HepG2 (cell line): ENCODE results near the gene CSF3R. TPM values are rescaled to one million over a fixed set of nuclear protein-coding genes. Genes with fewer than 3 reads are reported as not detected.

ENCODE experiments used
- ARID3A ChIP-seq: IDR thresholded peaks from 2 replicates; pipeline ENCODE4 v1.6.1; 2012; ENCODE audit warnings: low read depth, low read length, improper control_type of control experiment
- HINFP ChIP-seq: sonication (generic); formaldehyde crosslinking; IDR thresholded peaks from 2 replicates; pipeline ENCODE4 v1.4.0; 2020; ENCODE audit warnings: low read depth, mild to moderate bottlenecking, missing genetic modification reagents
- KMT2B ChIP-seq: IDR thresholded peaks from 2 replicates; pipeline ENCODE4 v1.6.1; 2016; ENCODE audit warnings: missing genetic modification reagents, missing compliant biosample characterization
- MXD4 ChIP-seq: IDR thresholded peaks from 2 replicates; pipeline ENCODE4 v1.6.1; 2016; ENCODE audit warnings: mild to moderate bottlenecking, missing biosample characterization, missing genetic modification reagents
- RARA ChIP-seq: IDR thresholded peaks from 2 replicates; pipeline ENCODE4 v1.6.1; 2016; ENCODE audit warnings: missing genetic modification reagents, missing compliant biosample characterization
- SPEN ChIP-seq: sonication (generic); formaldehyde crosslinking; IDR thresholded peaks from 2 replicates; pipeline ENCODE4 v1.5.1; 2020; ENCODE audit warnings: low read depth, mild to moderate bottlenecking, missing genetic modification reagents
- STAT6 ChIP-seq: sonication (generic); formaldehyde crosslinking; IDR thresholded peaks from 2 replicates; pipeline ENCODE4 v1.4.0; 2020; ENCODE audit warnings: missing genetic modification reagents, mild to moderate bottlenecking, borderline replicate concordance
- TEAD3 ChIP-seq: optimal IDR thresholded peaks from 2 replicates; pipeline ENCODE3; 2016; ENCODE audit warnings: borderline replicate concordance
- ZBTB40 ChIP-seq, 2 experiments: fragments of 450-650 bp in 1 of 2; sonication (generic) in 1 of 2; formaldehyde crosslinking in 1 of 2; IDR thresholded peaks; 2 replicates each; pipeline versions ENCODE4 v1.6.1 to v1.8.0; 2016 to 2022; ENCODE audit warnings: antibody characterized with exemption in 1 of 2, mild to moderate bottlenecking in 1 of 2, missing genetic modification reagents in 1 of 2
- ZNF296 ChIP-seq: sonication (generic); formaldehyde crosslinking; conservative IDR thresholded peaks from 2 replicates; pipeline ENCODE4 v1.5.0; 2020; ENCODE audit warnings: mild to moderate bottlenecking, missing genetic modification reagents
- ZNF768 ChIP-seq: sonication (generic); formaldehyde crosslinking; IDR thresholded peaks from 2 replicates; pipeline ENCODE4 v1.4.0; 2020; ENCODE audit warnings: missing genetic modification reagents
- ZNF850 ChIP-seq: sonication (generic); formaldehyde crosslinking; conservative IDR thresholded peaks from 2 replicates; pipeline ENCODE4 v1.9.0; 2021; ENCODE audit warnings: mild to moderate bottlenecking, missing genetic modification reagents
- polyA plus RNA-seq, 8 experiments: library from polyadenylated mRNA; depleted of rRNA in 3 of 8; stranded (reverse) in 7 of 8; unstranded in 1 of 8; fragments of >200 nt; fragmentation: Illumina TruSeq in 4 of 8; extraction: Trizol in 4 of 8; gene quantifications; 2 replicates each; pipeline versions ENCODE4 v1.2.1 to v1.2.3, GENCODE V29; 2011 to 2016; ENCODE audit warnings: low read depth in 4 of 8, missing spikeins in 1 of 8, mixed read lengths in 1 of 8; ENCODE audit not compliant: insufficient read depth in 1 of 8
- total RNA-seq, 5 experiments: library from RNA; depleted of rRNA; stranded (reverse); fragments of >200 nt; fragmentation: Illumina TruSeq; extraction: Trizol; gene quantifications; 2 replicates each; pipeline ENCODE4 v1.2.3, GENCODE V29; 2016; ENCODE audit warnings: low read depth in 1 of 5

The CSF3R gene
- total and polyA plus RNA-seq, 2 of the 13 experiments (the other 11 are each of a cell fraction or from before 2014, with no cell fraction given): 11.9 to 28.8 TPM

GRCh38 chr1:36486439-36487335 lies 4.0 kb upstream of the CSF3R start (continued):
- no peak for TF ChIP-seq ZNF850
- TF ChIP-seq ZBTB40 (IDR thresholded peaks at IDR 0.05): no peak
- peak; percentile 74; the same call in 1 of the 2 replicates for TF ChIP-seq ZBTB40 (CRISPR knock-in tag; IDR thresholded peaks at IDR 0.05)
- TF ChIP-seq ZNF296 (CRISPR knock-in tag): peak; percentile 96
- TF ChIP-seq TEAD3 (CRISPR knock-in tag): peak; percentile 71
- TF ChIP-seq KMT2B (CRISPR knock-in tag): peak; percentile 57
- peak; percentile 94 for TF ChIP-seq STAT6 (CRISPR knock-in tag)
- TF ChIP-seq RARA (CRISPR knock-in tag): peak; percentile 99
- peak; percentile 63 for TF ChIP-seq MXD4 (CRISPR knock-in tag)
- TF ChIP-seq ZNF768 (CRISPR knock-in tag): no peak; the same call in 1 of the 2 replicates
- 0 out of 2 replicates have a peak, but pooled peaks have one; percentile 13 for TF ChIP-seq ARID3A
- TF ChIP-seq HINFP: no peak; the same call in 1 of the 2 replicates
- peak; percentile 82 for TF ChIP-seq SPEN
